ENCODE measurements around the gene NCR3LG1. TPM values are rescaled to one million over a fixed set of nuclear protein-coding genes. Genes with fewer than 3 reads are reported as not detected.

The NCR3LG1 gene
- total and polyA plus RNA-seq, 2 donors (not counting 3 experiments of a cell fraction or from before 2014, with no cell fraction given) = 2.2 to 8.1 TPM

- POLR2A ChIA-PET = interaction anchor here (0.7 to 1.6 kb wide), 4 partner anchors 144 to 1278 kb away, joined by 4 to 6 read pairs (median 4); partner anchors contain the start of gene RPS13
- Histone ChIP-seq H3K9me3 (replicated peaks; ENCODE audit: control insufficient read depth, insufficient read depth, low read length) (no peaks in the 10 kb centered on the region), H3K9me1 (replicated peaks; ENCODE audit: control insufficient read depth, extremely low read depth, insufficient read depth, low read length) (no peaks in the 10 kb centered on the region), H3K79me2 (ENCODE audit: control insufficient read depth, insufficient read depth, low read length) (peaks cover 3% of the 10 kb centered on the region), H3K4me2 (ENCODE audit: insufficient read depth, low read length) (peak overlapping the region; percentile 97), H3K4me3 (replicated peaks in 1 of 3; ENCODE audit: insufficient read depth in 1 of 3, low read depth in 1 of 3, low read length in 3 of 3) (peak overlapping the region; percentile 68 to 87 (median 85)), H3K4me1 (ENCODE audit: control insufficient read depth, extremely low read depth, insufficient read depth, low read length) (peaks cover 16% of the 10 kb centered on the region), H3K9ac (replicated peaks; ENCODE audit: extremely low read depth, insufficient read depth, low read length) (peak overlapping the region; percentile 70), H3K27me3 (ENCODE audit: control insufficient read depth in 2 of 2, insufficient read depth in 2 of 2, low read length in 2 of 2) (no peaks in the 10 kb centered on the region), H4K20me1 (replicated peaks; ENCODE audit: control insufficient read depth, extremely low read depth, insufficient read depth, low read length) (no peaks in the 10 kb centered on the region), H3K36me3 (ENCODE audit: control insufficient read depth in 2 of 2, extremely low read depth in 1 of 2, insufficient read depth in 2 of 2, low read length in 2 of 2) (no peaks in the 10 kb centered on the region), H2AFZ (ENCODE audit: low read depth, low read length) (peak overlapping the region; percentile 86), H3K27ac (ENCODE audit: insufficient read depth, low read depth, low read length) (peak overlapping the region; percentile 73)
- intact Hi-C loops (cut with micrococcal nuclease) (loop anchor here (1.0 to 5.0 kb wide), 8 partner anchors 31 to 1038 kb away; partner anchors contain the start of genes LDHA, NUCB2 and RPS13), dilution Hi-C loops (cut with MboI; ENCODE audit: extremely low pct_ligation_motif_present, low sequenced_read_pairs) (no loop called here)
- FAIRE-seq (no peak), DNase-seq (ENCODE audit: low read depth, low spot score) (no peak)
- TF ChIP-seq FOS (IDR thresholded peaks at IDR 0.05; ENCODE audit: borderline replicate concordance, insufficient read depth, low read length) = peak; percentile 8
- no peak for TF ChIP-seq JUN (IDR thresholded peaks at IDR 0.05; ENCODE audit: borderline replicate concordance, insufficient read depth, insufficient read length, low read depth)
- CTCF ChIA-PET = interaction anchor here (0.7 to 4.1 kb wide), 20 partner anchors 9 to 568 kb away, joined by 3 to 38 read pairs (median 4); partner anchors contain the start of gene KCNJ11
- TSS peak; percentile 1 for BruUV-seq (replicated peaks)
Observed at GRCh38 chr11:17353821-17354600, 2.4 kb downstream of the NCR3LG1 start.

DNA sequence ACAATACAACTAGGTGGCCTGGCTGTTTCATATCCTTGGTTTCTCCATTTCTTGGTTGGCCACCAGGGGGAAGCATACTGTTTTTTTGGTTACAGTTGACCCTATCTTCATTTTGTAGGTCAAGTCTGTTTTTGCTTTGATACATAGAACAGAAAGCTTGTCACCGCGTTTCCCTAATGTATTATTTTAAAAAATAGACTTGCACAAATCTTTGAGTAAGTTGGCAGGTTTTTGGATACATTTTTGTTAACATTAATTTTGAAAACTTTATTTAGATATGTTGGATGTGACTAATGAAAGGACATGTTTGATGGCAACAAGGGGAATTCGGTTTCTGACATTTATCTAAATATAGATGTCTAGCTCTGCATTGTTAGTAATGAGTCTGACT is 3.0 kb downstream of the NCR3LG1 start:
- TF ChIP-seq JUN (IDR thresholded peaks at IDR 0.05; ENCODE audit: borderline replicate concordance, insufficient read depth, insufficient read length, low read depth) (no peak), CTCF (IDR thresholded peaks at IDR 0.05; ENCODE audit: extremely low read depth in 1 of 2, insufficient read depth in 1 of 2, low read depth in 1 of 2, low read length in 2 of 2) (peak; percentile 55 to 57)
- intact Hi-C loops (cut with micrococcal nuclease) (loop anchor here (1.0 to 5.0 kb wide), 5 partner anchors 30 to 1038 kb away; partner anchors contain the start of gene LDHA), dilution Hi-C loops (cut with MboI; ENCODE audit: extremely low pct_ligation_motif_present, low sequenced_read_pairs) (no loop called here)
- FAIRE-seq (no peak), DNase-seq (ENCODE audit: low read depth, low spot score) (peak; percentile 77)
- Histone ChIP-seq H3K4me2 (ENCODE audit: insufficient read depth, low read length) (peak overlapping the region; percentile 97), H2AFZ (ENCODE audit: low read depth, low read length) (no peak overlapping the region), H3K4me1 (ENCODE audit: control insufficient read depth, extremely low read depth, insufficient read depth, low read length) (peaks cover 16% of the 10 kb centered on the region), H3K4me3 (replicated peaks in 1 of 3; ENCODE audit: insufficient read depth in 1 of 3, low read depth in 1 of 3, low read length in 3 of 3) (peak overlapping the region in 1 of 3 experiments; percentile 85), H3K9me1 (replicated peaks; ENCODE audit: control insufficient read depth, extremely low read depth, insufficient read depth, low read length) (no peaks in the 10 kb centered on the region), H3K27me3 (ENCODE audit: control insufficient read depth in 2 of 2, insufficient read depth in 2 of 2, low read length in 2 of 2) (no peaks in the 10 kb centered on the region), H3K9me3 (replicated peaks; ENCODE audit: control insufficient read depth, insufficient read depth, low read length) (no peaks in the 10 kb centered on the region), H3K9ac (replicated peaks; ENCODE audit: extremely low read depth, insufficient read depth, low read length) (no peak overlapping the region), H3K79me2 (ENCODE audit: control insufficient read depth, insufficient read depth, low read length) (peaks cover 3% of the 10 kb centered on the region), H3K27ac (ENCODE audit: insufficient read depth, low read depth, low read length) (no peak overlapping the region), H4K20me1 (replicated peaks; ENCODE audit: control insufficient read depth, extremely low read depth, insufficient read depth, low read length) (no peaks in the 10 kb centered on the region), H3K36me3 (ENCODE audit: control insufficient read depth in 2 of 2, extremely low read depth in 1 of 2, insufficient read depth in 2 of 2, low read length in 2 of 2) (no peaks in the 10 kb centered on the region)
- POLR2A ChIA-PET = interaction anchor here (0.7 to 1.6 kb wide), 3 partner anchors 145 to 1277 kb away, joined by 4 to 6 read pairs (median 4); no protein-coding TSS in a partner anchor
- BruUV-seq (replicated peaks) = no TSS peak
- CTCF ChIA-PET = interaction anchor here (0.6 to 4.1 kb wide), 16 partner anchors 10 to 569 kb away, joined by 3 to 38 read pairs (median 5); no protein-coding TSS in a partner anchor

Data from endothelial cell of umbilical vein (primary cell).